Endodermal cell (in vitro differentiated cells): Measurements from ENCODE around the gene LTB. TPM values are rescaled to one million over a fixed set of nuclear protein-coding genes. Genes with fewer than 3 reads are reported as not detected.

Experiments
- DNase-seq: peaks from one replicate; pipeline ENCODE4 v3.0.0-alpha.2; 2017
- H3K27ac ChIP-seq: 2 replicates; pipeline ENCODE4 v1.5.1; 2013; ENCODE audit warnings: mild to moderate bottlenecking, low read depth, low read length, moderate library complexity
- H3K27me3 ChIP-seq: 2 replicates; pipeline ENCODE4 v1.6.1; 2013; ENCODE audit warnings: mild to moderate bottlenecking, low read length, moderate library complexity; ENCODE audit not compliant: insufficient read depth, control insufficient read depth, poor library complexity, severe bottlenecking
- H3K36me3 ChIP-seq: 2 replicates; pipeline ENCODE4 v1.7.0; 2013; ENCODE audit warnings: mild to moderate bottlenecking, low read length, moderate library complexity; ENCODE audit not compliant: control insufficient read depth, insufficient read depth
- H3K4me1 ChIP-seq: one replicate; pipeline ENCODE4 v1.7.0; 2013; ENCODE audit warnings: low read length; ENCODE audit not compliant: control insufficient read depth, insufficient read depth
- H3K4me3 ChIP-seq: 2 replicates; pipeline ENCODE4 v1.5.1; 2013; ENCODE audit warnings: mild to moderate bottlenecking, low read length, moderate library complexity
- H3K9ac ChIP-seq: 2 replicates; pipeline ENCODE4 v1.6.1; 2013; ENCODE audit warnings: mild to moderate bottlenecking, low read length, moderate library complexity; ENCODE audit not compliant: poor library complexity, severe bottlenecking; ENCODE audit errors: extremely low read depth
- H3K9me3 ChIP-seq: 2 replicates; pipeline ENCODE4 v1.6.1; 2013; ENCODE audit warnings: mild to moderate bottlenecking, low read length, moderate library complexity; ENCODE audit not compliant: control insufficient read depth
- H3K27ac Mint-ChIP-seq: 2 replicates; pipeline ENCODE4 v1.8.0; 2020; ENCODE audit warnings: mixed read lengths
- H3K27me3 Mint-ChIP-seq: 2 replicates; pipeline ENCODE4 v1.8.0; 2021; ENCODE audit warnings: mild to moderate bottlenecking, mixed read lengths; ENCODE audit not compliant: insufficient read depth
- H3K36me3 Mint-ChIP-seq: 2 replicates; pipeline ENCODE4 v1.8.0; 2020; ENCODE audit warnings: low read depth, mixed read lengths
- H3K4me1 Mint-ChIP-seq: 2 replicates; pipeline ENCODE4 v1.8.0; 2020; ENCODE audit warnings: mixed read lengths
- H3K4me3 Mint-ChIP-seq: 2 replicates; pipeline ENCODE4 v1.8.0; 2020; ENCODE audit warnings: mild to moderate bottlenecking, moderate library complexity, mixed read lengths
- H3K9me3 Mint-ChIP-seq: 2 replicates; pipeline ENCODE4 v1.8.0; 2020; ENCODE audit warnings: mild to moderate bottlenecking, mixed read lengths
- CTCF ChIP-seq: fragments of 200-600 bp; sonication (generic); conservative IDR thresholded peaks from 2 replicates; pipeline ENCODE4 v1.5.0; 2021; ENCODE audit warnings: antibody characterized with exemption, mild to moderate bottlenecking
- WGBS, 2 experiments: methylation state at CpG; one replicate each; pipeline versions ENCODE4 v1.1.5 to v1.1.7; 2013; ENCODE audit warnings: missing lambda C conversion rate in 2 of 2, mixed read lengths in 1 of 2; ENCODE audit not compliant: insufficient coverage in 1 of 2, insufficient read length in 1 of 2; 5-methylcytosine and 5-hydroxymethylcytosine counted together
- total RNA-seq, 2 donors: library from RNA; stranded (reverse); fragmentation: NEBNext Ultra II Directional in 1 of 2; extraction: Animal tissue kit (Norgen Biotek cat#: 25700) in 1 of 2; gene quantifications; 2 replicates in 1 of 2; 3 replicates in 1 of 2; pipeline ENCODE4 v1.2.1, GENCODE V29; 2021

The LTB gene
- total RNA-seq, 2 donors from 2014 or later: 1.3 TPM; not detected in 1

- Histone ChIP-seq H3K9me3 (no peaks in the 10 kb centered on the region), H3K36me3 (no peaks in the 10 kb centered on the region), H3K9ac (peak overlapping the region; percentile 69), H3K27me3 (peaks cover 5% of the 10 kb centered on the region), H3K4me1 (no peaks in the 10 kb centered on the region), H3K4me3 (peak overlapping the region; percentile 94), H3K27ac (no peak overlapping the region)
- peak; percentile 99 for TF ChIP-seq CTCF
- Mint-ChIP-seq H3K36me3 (no peaks in the 10 kb centered on the region), H3K4me1 (peaks cover 17% of the 10 kb centered on the region), H3K4me3 (peak overlapping the region; percentile 98), H3K27ac (peak overlapping the region; percentile 95), H3K27me3 (peaks cover 44% of the 10 kb centered on the region), H3K9me3 (no peaks in the 10 kb centered on the region)
- WGBS, 2 experiments: 2% methylated on average over 31 to 62 of the region's 62 CpGs
- DNase-seq: peak; percentile 95
These were observed 1.3 kb downstream of the LTB start for GRCh38 chr6:31580807-31581433.

- no peak overlapping the region for H3K27ac ChIP-seq
- peak overlapping the region; percentile 98 for H3K4me3 Mint-ChIP-seq
- DNase-seq: no peak
- H3K4me1 ChIP-seq: no peaks in the 10 kb centered on the region
- H3K36me3 Mint-ChIP-seq: no peaks in the 10 kb centered on the region
- H3K4me1 Mint-ChIP-seq: peaks cover 17% of the 10 kb centered on the region
- WGBS, 2 experiments: 70 to 74% methylated on average over 11 of the region's 11 CpGs
- H3K27me3 ChIP-seq: peaks cover 5% of the 10 kb centered on the region
- H3K9ac ChIP-seq: no peak overlapping the region
- peak overlapping the region; percentile 94 for H3K4me3 ChIP-seq
- no peaks in the 10 kb centered on the region for H3K9me3 Mint-ChIP-seq
- no peak overlapping the region for H3K27ac Mint-ChIP-seq
- peaks cover 49% of the 10 kb centered on the region for H3K27me3 Mint-ChIP-seq
- no peak for TF ChIP-seq CTCF
- H3K36me3 ChIP-seq: no peaks in the 10 kb centered on the region
- H3K9me3 ChIP-seq: no peaks in the 10 kb centered on the region
These were observed 1.8 kb downstream of the LTB start for GRCh38 chr6:31580438-31580740.

- H3K9me3 ChIP-seq: no peaks in the 10 kb centered on the region
- no peaks in the 10 kb centered on the region for H3K36me3 ChIP-seq
- Mint-ChIP-seq H3K9me3 (no peaks in the 10 kb centered on the region), H3K36me3 (no peaks in the 10 kb centered on the region), H3K27me3 (peaks cover 50% of the 10 kb centered on the region), H3K27ac (no peak overlapping the region), H3K4me1 (peaks cover 17% of the 10 kb centered on the region), H3K4me3 (peak overlapping the region; percentile 98)
- H3K4me1 ChIP-seq: no peaks in the 10 kb centered on the region
- peaks cover 5% of the 10 kb centered on the region for H3K27me3 ChIP-seq
- no peak overlapping the region for H3K27ac ChIP-seq
- TF ChIP-seq CTCF: no peak
- H3K9ac ChIP-seq: no peak overlapping the region
- H3K4me3 ChIP-seq: no peak overlapping the region
- 90 to 94% methylated on average over 3 to 8 of the region's 8 CpGs for WGBS, 2 experiments
- DNase-seq: no peak
These were observed 2.4 kb downstream of the LTB start for GRCh38 chr6:31579546-31580437.
